Omental fat pad (tissue), 4 donors: Measurements from ENCODE around the gene ULK1. TPM values are rescaled to one million over a fixed set of nuclear protein-coding genes. Genes with fewer than 3 reads are reported as not detected.

Source experiments
- ATAC-seq: fragments of 150-250 bp; one replicate; pipeline ENCODE4 v1.9.1; 2016; ENCODE audit warnings: mild to moderate bottlenecking, moderate library complexity; ENCODE audit not compliant: low FRiP score
- DNase-seq: peaks from one replicate; pipeline ENCODE4 v3.0.0-alpha.2; 2019; ENCODE audit warnings: low spot score
- small RNA-seq: library from RNA; depleted of rRNA; stranded (forward); fragments of <200 nt; gene quantifications from one replicate; pipeline ENCODE3, GENCODE V24; 2016
- total RNA-seq, 4 donors: library from RNA; depleted of rRNA; stranded (reverse); fragments of >200 nt; gene quantifications; one replicate each; pipeline ENCODE4 v1.1.0, GENCODE V29; 2016
- TF ChIP-seq, protein P1 (sequence below), 3 donors: fragments of 450-650 bp; IDR thresholded peaks; one replicate each; pipeline ENCODE4 v1.5.1; 2016 to 2017; ENCODE audit warnings: antibody characterized with exemption in 3 of 3, mild to moderate bottlenecking in 3 of 3, moderate library complexity in 2 of 3

The ULK1 gene
- total RNA-seq, 4 donors from 2014 or later: 7.7 to 24.4 (median 9.4) TPM

DNA sequence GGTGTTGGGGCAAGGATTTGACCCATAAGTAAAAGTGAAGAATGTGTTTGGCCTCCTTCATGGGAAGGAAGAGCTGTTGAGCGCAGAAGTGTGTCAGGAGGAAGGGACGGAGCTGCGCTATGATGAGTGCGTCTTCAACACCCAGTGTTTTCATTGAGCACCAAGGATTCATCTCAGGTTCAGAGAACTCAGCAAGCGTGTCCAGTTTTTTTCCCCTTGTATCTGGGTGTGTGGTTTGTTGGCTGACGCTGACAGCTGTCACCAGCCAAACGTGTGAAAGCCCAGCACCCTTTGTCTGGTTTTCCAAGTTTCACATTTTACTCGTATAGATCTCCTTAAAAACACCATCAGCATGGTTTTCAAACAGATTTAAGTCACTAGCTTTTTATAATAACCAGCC, 67.6 kb downstream of the ULK1 start:
- TF ChIP-seq, protein P1, sequence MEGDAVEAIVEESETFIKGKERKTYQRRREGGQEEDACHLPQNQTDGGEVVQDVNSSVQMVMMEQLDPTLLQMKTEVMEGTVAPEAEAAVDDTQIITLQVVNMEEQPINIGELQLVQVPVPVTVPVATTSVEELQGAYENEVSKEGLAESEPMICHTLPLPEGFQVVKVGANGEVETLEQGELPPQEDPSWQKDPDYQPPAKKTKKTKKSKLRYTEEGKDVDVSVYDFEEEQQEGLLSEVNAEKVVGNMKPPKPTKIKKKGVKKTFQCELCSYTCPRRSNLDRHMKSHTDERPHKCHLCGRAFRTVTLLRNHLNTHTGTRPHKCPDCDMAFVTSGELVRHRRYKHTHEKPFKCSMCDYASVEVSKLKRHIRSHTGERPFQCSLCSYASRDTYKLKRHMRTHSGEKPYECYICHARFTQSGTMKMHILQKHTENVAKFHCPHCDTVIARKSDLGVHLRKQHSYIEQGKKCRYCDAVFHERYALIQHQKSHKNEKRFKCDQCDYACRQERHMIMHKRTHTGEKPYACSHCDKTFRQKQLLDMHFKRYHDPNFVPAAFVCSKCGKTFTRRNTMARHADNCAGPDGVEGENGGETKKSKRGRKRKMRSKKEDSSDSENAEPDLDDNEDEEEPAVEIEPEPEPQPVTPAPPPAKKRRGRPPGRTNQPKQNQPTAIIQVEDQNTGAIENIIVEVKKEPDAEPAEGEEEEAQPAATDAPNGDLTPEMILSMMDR (IDR thresholded peaks at IDR 0.05): no peak
- no peak for DNase-seq
- no peak for ATAC-seq

DNA sequence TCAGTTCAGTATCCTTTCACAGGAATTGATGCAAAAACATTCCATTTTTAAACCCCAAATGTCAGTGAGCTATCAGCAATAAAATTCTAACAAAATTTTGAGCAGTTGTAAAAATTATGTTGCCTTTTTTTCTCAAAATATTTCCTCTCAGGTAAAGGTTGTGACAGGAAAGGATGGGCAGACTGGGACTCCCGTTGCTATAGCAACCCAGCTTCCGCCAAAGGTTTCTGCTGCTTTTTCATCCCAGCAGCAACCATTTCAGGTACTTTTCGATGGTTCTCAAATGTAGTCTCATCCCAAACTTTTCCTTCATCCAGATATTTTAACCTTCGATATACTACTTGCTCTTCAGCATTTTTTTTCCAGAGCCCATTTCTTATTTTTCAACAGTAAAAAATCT, 69.0 kb downstream of the ULK1 start:
- ATAC-seq (no peak), DNase-seq (no peak)
- TF ChIP-seq, protein P1 (IDR thresholded peaks at IDR 0.05): no peak

DNA sequence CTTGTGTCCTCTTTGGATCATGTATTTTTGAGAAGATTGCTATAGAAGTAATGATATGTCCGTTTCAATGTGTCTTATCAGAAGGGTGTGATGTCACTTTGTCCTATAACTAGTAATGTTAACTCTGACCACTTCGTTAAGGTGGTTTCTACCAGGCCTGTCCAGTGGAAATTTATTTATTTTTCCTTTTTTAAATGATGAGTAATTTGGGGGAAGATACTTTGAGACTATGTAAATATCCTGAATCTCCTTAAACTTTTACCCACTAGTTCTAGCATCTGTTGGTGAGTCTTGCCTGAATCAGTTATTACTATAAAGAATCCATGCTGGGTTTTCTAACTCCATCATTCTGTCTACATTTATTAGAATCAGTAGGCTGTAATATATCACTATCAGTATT, 70.7 kb downstream of the ULK1 start:
- ATAC-seq: no peak
- TF ChIP-seq, protein P1 (IDR thresholded peaks at IDR 0.05): no peak
- no peak for DNase-seq

DNA sequence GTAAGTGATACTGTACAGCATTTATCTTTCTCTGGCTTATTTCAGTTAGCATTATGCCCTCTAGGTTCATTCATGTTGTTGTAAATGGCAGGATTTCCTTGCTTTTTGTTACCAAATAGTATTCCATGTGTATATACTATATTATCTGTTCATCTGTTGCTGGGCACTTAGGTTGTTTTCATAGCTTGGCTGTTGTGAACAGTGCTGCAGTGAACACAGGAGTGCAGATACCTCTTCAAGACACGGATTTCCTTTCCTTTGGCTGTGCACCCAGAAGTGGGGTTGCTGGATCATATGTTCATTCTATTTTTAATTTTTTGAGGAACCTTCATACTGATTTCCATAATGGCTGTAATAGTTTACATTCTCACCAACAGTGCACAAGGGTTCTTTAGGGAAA, 76.8 kb downstream of the ULK1 start:
- no peak for DNase-seq
- no peak for ATAC-seq
- TF ChIP-seq, protein P1 (IDR thresholded peaks at IDR 0.05): no peak

Small RNAs within 50 kb of the gene (small RNA-seq; reads per million reads assigned to genes)
- gene AC131009.3: not detected

Other genes starting within 250 kb of the ULK1 start
- 10 to 100 TPM; 29.9 to 64.7 (median 45.3) TPM for gene SFSWAP, start 183.5 kb upstream of the ULK1 start, total RNA-seq
- 10 to 100 TPM in 1 of 4 donors, 1 to 10 TPM in 3; 2.3 to 10.9 (median 3.0) TPM for gene MMP17, start 66.2 kb upstream of the ULK1 start, total RNA-seq
- 10 to 100 TPM; 11.2 to 62.2 (median 17.0) TPM for gene PUS1, start 34.7 kb downstream of the ULK1 start, total RNA-seq
- 10 to 100 TPM; 16.1 to 34.2 (median 24.7) TPM for gene EP400, start 55.3 kb downstream of the ULK1 start, total RNA-seq
- 10 to 100 TPM in 2 of 4 donors, 1 to 10 TPM in 2; 6.5 to 32.2 (median 10.4) TPM for gene DDX51, start 249.7 kb downstream of the ULK1 start, total RNA-seq
- gene NOC4L, start 249.8 kb downstream of the ULK1 start, total RNA-seq: 10 to 100 TPM in 1 of 4 donors, 1 to 10 TPM in 3; 6.4 to 16.1 (median 9.3) TPM